Measurements from ENCODE around the gene ELMO1. TPM values are rescaled to one million over a fixed set of nuclear protein-coding genes. Genes with fewer than 3 reads are reported as not detected.
"Not testable (repeated sequence)": the region's sequence is repeated elsewhere in the genome, so short reads cannot be mapped to it uniquely, and the experiment has no call there.

ELMO1 gene
- polyA plus RNA-seq, 1 donor (not counting 4 experiments of a cell fraction or from before 2014, with no cell fraction given) = not detected

DNA sequence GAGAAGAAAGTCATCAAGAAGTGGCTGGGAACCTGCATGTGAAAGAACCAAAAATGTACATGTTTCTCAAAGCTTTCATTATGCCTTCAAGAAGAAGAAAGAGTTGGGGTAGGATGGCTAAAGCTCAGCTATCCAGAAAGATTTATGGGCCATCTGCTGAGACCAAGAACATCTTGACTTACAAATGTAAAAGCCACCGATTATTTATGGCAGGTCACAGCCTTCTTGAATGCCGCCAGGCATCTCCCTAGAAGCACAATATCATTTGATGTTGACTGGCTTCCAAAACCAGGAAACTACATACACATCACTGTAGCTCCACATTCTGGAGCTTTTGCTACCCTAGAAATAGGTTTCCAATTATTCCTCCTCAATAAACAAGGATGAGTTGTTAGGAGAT lies 470.2 kb downstream of the ELMO1 start:
- FAIRE-seq = no peak
- dilution Hi-C loops (cut with MboI; ENCODE audit: extremely low pct_ligation_motif_present, low sequenced_read_pairs) = loop anchor here (25.0 kb wide), 1 partner anchor 209 kb away; no protein-coding TSS in a partner anchor
- no peak for TF ChIP-seq EZH2 (IDR thresholded peaks at IDR 0.05; ENCODE audit: low read length)
- TF ChIP-seq, protein P1, sequence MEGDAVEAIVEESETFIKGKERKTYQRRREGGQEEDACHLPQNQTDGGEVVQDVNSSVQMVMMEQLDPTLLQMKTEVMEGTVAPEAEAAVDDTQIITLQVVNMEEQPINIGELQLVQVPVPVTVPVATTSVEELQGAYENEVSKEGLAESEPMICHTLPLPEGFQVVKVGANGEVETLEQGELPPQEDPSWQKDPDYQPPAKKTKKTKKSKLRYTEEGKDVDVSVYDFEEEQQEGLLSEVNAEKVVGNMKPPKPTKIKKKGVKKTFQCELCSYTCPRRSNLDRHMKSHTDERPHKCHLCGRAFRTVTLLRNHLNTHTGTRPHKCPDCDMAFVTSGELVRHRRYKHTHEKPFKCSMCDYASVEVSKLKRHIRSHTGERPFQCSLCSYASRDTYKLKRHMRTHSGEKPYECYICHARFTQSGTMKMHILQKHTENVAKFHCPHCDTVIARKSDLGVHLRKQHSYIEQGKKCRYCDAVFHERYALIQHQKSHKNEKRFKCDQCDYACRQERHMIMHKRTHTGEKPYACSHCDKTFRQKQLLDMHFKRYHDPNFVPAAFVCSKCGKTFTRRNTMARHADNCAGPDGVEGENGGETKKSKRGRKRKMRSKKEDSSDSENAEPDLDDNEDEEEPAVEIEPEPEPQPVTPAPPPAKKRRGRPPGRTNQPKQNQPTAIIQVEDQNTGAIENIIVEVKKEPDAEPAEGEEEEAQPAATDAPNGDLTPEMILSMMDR (optimal IDR thresholded peaks at IDR 0.05 in 1 of 3, IDR thresholded peaks at IDR 0.05 in 1 of 3, conservative IDR thresholded peaks at IDR 0.05 in 1 of 3; ENCODE audit: extremely low read depth in 1 of 3, insufficient read depth in 2 of 3, low read length in 3 of 3) = no peak
- no peak overlapping the region for H3K4me3 ChIP-seq (ENCODE audit: control insufficient read depth in 2 of 3, extremely low read depth in 1 of 3, insufficient read depth in 2 of 3, low read depth in 1 of 3, low read length in 3 of 3)
- H2AFZ ChIP-seq (ENCODE audit: control insufficient read depth, low read length) = no peak overlapping the region
- no peak overlapping the region for H3K9ac ChIP-seq (ENCODE audit: control insufficient read depth, extremely low read depth, insufficient read depth, low read length)
- no peaks in the 10 kb centered on the region for H3K79me2 ChIP-seq (ENCODE audit: control insufficient read depth, insufficient read depth, low read length)
- H3K27me3 ChIP-seq (ENCODE audit: control insufficient read depth, extremely low read depth, insufficient read depth, low read length) = no peaks in the 10 kb centered on the region
- H3K9me3 ChIP-seq (ENCODE audit: control insufficient read depth, low read depth, low read length) = no peaks in the 10 kb centered on the region
- no peaks in the 10 kb centered on the region for H3K36me3 ChIP-seq (ENCODE audit: control insufficient read depth in 2 of 2, extremely low read depth in 1 of 2, insufficient read depth in 2 of 2, low read length in 2 of 2)
- no peak for DNase-seq (ENCODE audit: low read depth, low spot score)
- no peak overlapping the region for H3K4me2 ChIP-seq (ENCODE audit: control insufficient read depth, extremely low read depth, insufficient read depth, low read depth, low read length)
- no peaks in the 10 kb centered on the region for H4K20me1 ChIP-seq (ENCODE audit: control insufficient read depth, extremely low read depth, insufficient read depth, low read length)
- H3K9me1 ChIP-seq (ENCODE audit: control insufficient read depth, extremely low read depth, insufficient read depth, low read length) = no peaks in the 10 kb centered on the region
- no peaks in the 10 kb centered on the region for H3K4me1 ChIP-seq (ENCODE audit: control insufficient read depth, extremely low read depth, insufficient read depth, low read length)
- H3K27ac ChIP-seq (ENCODE audit: control insufficient read depth, insufficient read depth, low read length) = no peak overlapping the region

DNA sequence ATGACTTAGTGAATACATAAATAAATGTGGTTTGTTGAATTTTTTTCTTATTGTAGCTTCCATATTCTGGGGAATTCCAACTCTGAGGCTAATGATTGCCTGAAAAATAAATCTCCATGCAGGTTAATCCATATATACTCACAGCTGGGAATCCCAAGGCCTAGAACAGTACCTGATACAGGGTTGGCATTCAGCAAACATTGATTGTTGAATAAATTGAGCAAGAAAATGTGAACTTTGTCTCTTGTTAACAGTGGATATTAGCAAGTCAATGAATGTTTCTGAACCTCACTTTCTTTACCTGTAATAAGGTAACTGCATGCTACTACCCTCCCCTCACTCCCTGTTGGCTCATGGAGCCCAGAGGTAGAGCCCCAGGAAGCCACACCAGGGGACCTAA lies 470.8 kb downstream of the ELMO1 start:
- TF ChIP-seq, protein P1 (optimal IDR thresholded peaks at IDR 0.05 in 1 of 3, IDR thresholded peaks at IDR 0.05 in 1 of 3, conservative IDR thresholded peaks at IDR 0.05 in 1 of 3; ENCODE audit: extremely low read depth in 1 of 3, insufficient read depth in 2 of 3, low read length in 3 of 3) = no peak
- no peak for TF ChIP-seq EZH2 (IDR thresholded peaks at IDR 0.05; ENCODE audit: low read length)
- Histone ChIP-seq H3K79me2 (ENCODE audit: control insufficient read depth, insufficient read depth, low read length) (no peaks in the 10 kb centered on the region), H2AFZ (ENCODE audit: control insufficient read depth, low read length) (no peak overlapping the region), H3K27me3 (ENCODE audit: control insufficient read depth, extremely low read depth, insufficient read depth, low read length) (no peaks in the 10 kb centered on the region), H3K27ac (ENCODE audit: control insufficient read depth, insufficient read depth, low read length) (no peak overlapping the region), H4K20me1 (ENCODE audit: control insufficient read depth, extremely low read depth, insufficient read depth, low read length) (no peaks in the 10 kb centered on the region), H3K9me1 (ENCODE audit: control insufficient read depth, extremely low read depth, insufficient read depth, low read length) (no peaks in the 10 kb centered on the region), H3K9me3 (ENCODE audit: control insufficient read depth, low read depth, low read length) (no peaks in the 10 kb centered on the region), H3K4me1 (ENCODE audit: control insufficient read depth, extremely low read depth, insufficient read depth, low read length) (no peaks in the 10 kb centered on the region), H3K4me3 (ENCODE audit: control insufficient read depth in 2 of 3, extremely low read depth in 1 of 3, insufficient read depth in 2 of 3, low read depth in 1 of 3, low read length in 3 of 3) (no peak overlapping the region), H3K9ac (ENCODE audit: control insufficient read depth, extremely low read depth, insufficient read depth, low read length) (no peak overlapping the region), H3K4me2 (ENCODE audit: control insufficient read depth, extremely low read depth, insufficient read depth, low read depth, low read length) (no peak overlapping the region), H3K36me3 (ENCODE audit: control insufficient read depth in 2 of 2, extremely low read depth in 1 of 2, insufficient read depth in 2 of 2, low read length in 2 of 2) (no peaks in the 10 kb centered on the region)
- DNase-seq (ENCODE audit: low read depth, low spot score) (no peak), FAIRE-seq (no peak)
- dilution Hi-C loops (cut with MboI; ENCODE audit: extremely low pct_ligation_motif_present, low sequenced_read_pairs) = loop anchor here (25.0 kb wide), 1 partner anchor 209 kb away; no protein-coding TSS in a partner anchor

DNA sequence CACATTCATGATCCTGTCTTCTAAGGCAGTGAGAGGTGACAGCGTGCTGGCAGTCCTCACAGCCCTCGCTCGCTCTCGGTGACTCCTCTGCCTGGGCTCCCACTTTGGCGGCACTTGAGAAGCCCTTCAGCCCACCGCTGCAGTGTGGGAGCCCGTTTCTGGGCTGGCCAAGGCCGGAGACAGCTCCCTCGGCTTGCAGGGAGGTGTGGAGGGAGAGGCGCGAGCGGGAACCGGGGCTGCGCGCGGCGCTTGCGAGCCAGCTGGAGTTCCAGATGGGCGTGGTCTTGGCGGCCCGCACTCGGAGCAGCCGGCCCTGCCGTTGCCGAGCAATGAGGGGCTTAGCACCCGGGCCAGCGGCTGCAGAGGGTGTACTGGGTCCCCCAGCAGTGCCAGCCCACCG lies 475.1 kb downstream of the ELMO1 start:
- H3K4me3 ChIP-seq (ENCODE audit: control insufficient read depth in 2 of 3, extremely low read depth in 1 of 3, insufficient read depth in 2 of 3, low read depth in 1 of 3, low read length in 3 of 3); H3K27me3 ChIP-seq (ENCODE audit: control insufficient read depth, extremely low read depth, insufficient read depth, low read length); DNase-seq (ENCODE audit: low read depth, low spot score); H3K27ac ChIP-seq (ENCODE audit: control insufficient read depth, insufficient read depth, low read length); H3K79me2 ChIP-seq (ENCODE audit: control insufficient read depth, insufficient read depth, low read length); H3K4me2 ChIP-seq (ENCODE audit: control insufficient read depth, extremely low read depth, insufficient read depth, low read depth, low read length); FAIRE-seq; H2AFZ ChIP-seq (ENCODE audit: control insufficient read depth, low read length); H3K9ac ChIP-seq (ENCODE audit: control insufficient read depth, extremely low read depth, insufficient read depth, low read length); H4K20me1 ChIP-seq (ENCODE audit: control insufficient read depth, extremely low read depth, insufficient read depth, low read length); H3K36me3 ChIP-seq (ENCODE audit: control insufficient read depth in 2 of 2, extremely low read depth in 1 of 2, insufficient read depth in 2 of 2, low read length in 2 of 2); H3K9me3 ChIP-seq (ENCODE audit: control insufficient read depth, low read depth, low read length); dilution Hi-C loops (cut with MboI; ENCODE audit: extremely low pct_ligation_motif_present, low sequenced_read_pairs); H3K9me1 ChIP-seq (ENCODE audit: control insufficient read depth, extremely low read depth, insufficient read depth, low read length); H3K4me1 ChIP-seq (ENCODE audit: control insufficient read depth, extremely low read depth, insufficient read depth, low read length): not testable (repeated sequence)

All from keratinocyte (primary cell).